Hepatocyte (in vitro differentiated cells): ENCODE measurements around the gene TUBB2A. TPM values are rescaled to one million over a fixed set of nuclear protein-coding genes. Genes with fewer than 3 reads are reported as not detected.

Source experiments
- DNase-seq: peaks from one replicate; pipeline ENCODE4 v3.0.0-alpha.2; 2016; ENCODE audit warnings: low spot score
- H2AFZ ChIP-seq: fragments of 200-600 bp; sonication (generic); 2 replicates; pipeline ENCODE4 v1.6.0; 2016; ENCODE audit warnings: antibody characterized with exemption, mild to moderate bottlenecking
- H3K27ac ChIP-seq: fragments of 200-600 bp; sonication (generic); 2 replicates; pipeline ENCODE4 v1.5.1; 2016; ENCODE audit warnings: mild to moderate bottlenecking
- H3K27me3 ChIP-seq: fragments of 200-600 bp; sonication (generic); 2 replicates; pipeline ENCODE4 v1.6.1; 2016
- H3K36me3 ChIP-seq: fragments of 200-600 bp; sonication (generic); replicated peaks from 2 replicates; pipeline ENCODE4 v1.5.1; 2016; ENCODE audit warnings: low read depth; ENCODE audit not compliant: insufficient read depth
- H3K4me1 ChIP-seq: fragments of 200-600 bp; sonication (generic); 2 replicates; pipeline ENCODE4 v1.5.1; 2016; ENCODE audit warnings: mild to moderate bottlenecking, moderate library complexity; ENCODE audit not compliant: insufficient read depth
- H3K4me2 ChIP-seq: fragments of 200-600 bp; sonication (generic); 2 replicates; pipeline ENCODE4 v1.6.0; 2016
- H3K4me3 ChIP-seq: fragments of 200-600 bp; sonication (generic); 2 replicates; pipeline ENCODE4 v1.5.1; 2016; ENCODE audit warnings: mild to moderate bottlenecking
- H3K79me2 ChIP-seq: fragments of 200-600 bp; sonication (generic); 2 replicates; pipeline ENCODE4 v1.6.0; 2017; ENCODE audit warnings: mild to moderate bottlenecking
- H3K9me2 ChIP-seq: fragments of 200-600 bp; sonication (generic); replicated peaks from 2 replicates; pipeline ENCODE4 v1.6.0; 2017; ENCODE audit warnings: mild to moderate bottlenecking; ENCODE audit not compliant: insufficient read depth
- H3K9me3 ChIP-seq: fragments of 200-600 bp; sonication (generic); 2 replicates; pipeline ENCODE4 v1.5.1; 2016; ENCODE audit warnings: low read depth, mild to moderate bottlenecking
- H4K20me1 ChIP-seq: fragments of 200-600 bp; sonication (generic); 2 replicates; pipeline ENCODE4 v1.6.0; 2016; ENCODE audit warnings: mild to moderate bottlenecking; ENCODE audit not compliant: insufficient read depth, poor library complexity, severe bottlenecking
- EZH2 ChIP-seq: fragments of 200-600 bp; sonication (generic); IDR thresholded peaks from 2 replicates; pipeline ENCODE4 v1.6.1; 2016; ENCODE audit warnings: antibody characterized with exemption, mild to moderate bottlenecking, borderline replicate concordance
- EZH2phosphoT487 ChIP-seq: fragments of 200-600 bp; sonication (generic); IDR thresholded peaks from one replicate; pipeline ENCODE4 v1.6.1; 2018; ENCODE audit warnings: antibody characterized with exemption, mild to moderate bottlenecking, low read depth, moderate library complexity; ENCODE audit not compliant: unreplicated experiment, severe bottlenecking
- WGBS: methylation state at CpG from one replicate; pipeline ENCODE4 v1.1.6; 2016; ENCODE audit warnings: low lambda C conversion rate; ENCODE audit errors: missing lambda C conversion rate; 5-methylcytosine and 5-hydroxymethylcytosine counted together
- polyA plus RNA-seq: library from polyadenylated mRNA; unstranded; fragments of >200 nt; fragmentation: Nextera tagmentation; extraction: Ambion mirVana; gene quantifications from 2 replicates; pipeline ENCODE4 v1.2.1, GENCODE V29; 2016
- total RNA-seq: library from RNA; depleted of rRNA; stranded (reverse); fragments of >200 nt; gene quantifications from 2 replicates; pipeline ENCODE4 v1.2.3, GENCODE V29; 2014
- TF ChIP-seq, protein P1 (sequence below): fragments of 200-600 bp; sonication (generic); IDR thresholded peaks from 2 replicates; pipeline ENCODE4 v1.5.1; 2016; ENCODE audit warnings: antibody characterized with exemption, mild to moderate bottlenecking; ENCODE audit not compliant: poor library complexity

TUBB2A gene
- total and polyA plus RNA-seq, 2 experiments from 2014 or later, result 115 to 183 TPM

DNA sequence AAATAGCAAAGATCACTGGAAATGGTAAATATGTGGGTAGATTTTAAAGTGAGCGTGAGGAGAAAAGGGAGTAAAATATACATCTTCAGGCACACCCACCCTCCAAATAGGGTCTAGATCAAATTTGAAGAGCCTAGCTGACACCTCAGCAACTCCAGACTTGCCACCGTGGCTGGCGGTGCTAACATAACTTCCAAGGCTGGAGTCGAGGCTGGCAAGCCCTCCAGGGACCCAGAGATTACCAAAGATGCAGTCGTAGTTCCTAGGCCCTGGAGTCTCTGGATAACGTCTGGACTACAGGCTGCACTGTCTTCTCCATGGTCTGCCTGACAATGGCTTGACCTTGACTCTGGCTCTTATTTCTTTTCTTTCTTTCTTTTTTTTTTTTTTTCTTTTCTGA lies 47.6 kb upstream of the TUBB2A start:
- no peaks in the 10 kb centered on the region for H3K36me3 ChIP-seq
- H3K9me3 ChIP-seq, result no peaks in the 10 kb centered on the region
- H3K4me2 ChIP-seq, result no peak overlapping the region
- no peak overlapping the region for H2AFZ ChIP-seq
- TF ChIP-seq, protein P1, sequence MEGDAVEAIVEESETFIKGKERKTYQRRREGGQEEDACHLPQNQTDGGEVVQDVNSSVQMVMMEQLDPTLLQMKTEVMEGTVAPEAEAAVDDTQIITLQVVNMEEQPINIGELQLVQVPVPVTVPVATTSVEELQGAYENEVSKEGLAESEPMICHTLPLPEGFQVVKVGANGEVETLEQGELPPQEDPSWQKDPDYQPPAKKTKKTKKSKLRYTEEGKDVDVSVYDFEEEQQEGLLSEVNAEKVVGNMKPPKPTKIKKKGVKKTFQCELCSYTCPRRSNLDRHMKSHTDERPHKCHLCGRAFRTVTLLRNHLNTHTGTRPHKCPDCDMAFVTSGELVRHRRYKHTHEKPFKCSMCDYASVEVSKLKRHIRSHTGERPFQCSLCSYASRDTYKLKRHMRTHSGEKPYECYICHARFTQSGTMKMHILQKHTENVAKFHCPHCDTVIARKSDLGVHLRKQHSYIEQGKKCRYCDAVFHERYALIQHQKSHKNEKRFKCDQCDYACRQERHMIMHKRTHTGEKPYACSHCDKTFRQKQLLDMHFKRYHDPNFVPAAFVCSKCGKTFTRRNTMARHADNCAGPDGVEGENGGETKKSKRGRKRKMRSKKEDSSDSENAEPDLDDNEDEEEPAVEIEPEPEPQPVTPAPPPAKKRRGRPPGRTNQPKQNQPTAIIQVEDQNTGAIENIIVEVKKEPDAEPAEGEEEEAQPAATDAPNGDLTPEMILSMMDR, result no peak
- TF ChIP-seq EZH2 (no peak), EZH2phosphoT487 (no peak)
- H3K9me2 ChIP-seq, result no peaks in the 10 kb centered on the region
- WGBS, result 79% methylated on average over 6 of the region's 6 CpGs
- no peaks in the 10 kb centered on the region for H3K27me3 ChIP-seq
- no peak for DNase-seq
- H3K4me3 ChIP-seq, result no peak overlapping the region
- no peaks in the 10 kb centered on the region for H4K20me1 ChIP-seq
- peaks cover 7% of the 10 kb centered on the region for H3K4me1 ChIP-seq
- H3K79me2 ChIP-seq, result no peaks in the 10 kb centered on the region
- H3K27ac ChIP-seq, result no peak overlapping the region

GRCh38 chr6:3202999-3203696 lies 45.8 kb upstream of the TUBB2A start:
- 54% methylated on average over 7 of the region's 7 CpGs for WGBS
- no peak overlapping the region for H3K4me2 ChIP-seq

DNA sequence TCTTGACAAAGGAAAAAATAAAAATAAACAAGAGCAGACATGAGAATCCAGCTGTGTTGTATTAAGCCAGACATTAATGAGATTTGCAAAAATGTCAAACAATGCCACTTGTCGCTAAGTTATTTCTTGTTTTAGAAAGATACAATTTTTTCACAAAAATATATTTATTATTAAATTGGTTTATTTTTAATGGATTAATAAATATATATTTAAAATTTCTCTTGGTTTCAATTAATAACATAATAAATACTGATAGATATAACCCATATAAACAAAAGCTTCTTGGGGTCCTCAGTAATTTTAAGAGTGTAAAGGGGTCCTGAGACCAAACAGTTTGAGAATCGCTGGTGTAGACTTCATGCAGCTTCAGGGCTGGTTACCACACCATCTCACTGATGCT lies 44.0 kb upstream of the TUBB2A start:
- WGBS, result 91% methylated on average over 2 of the region's 2 CpGs
- no peaks in the 10 kb centered on the region for H3K9me3 ChIP-seq
- no peaks in the 10 kb centered on the region for H3K36me3 ChIP-seq

More at GRCh38 chr6:3202999-3203696, 45.8 kb upstream of the TUBB2A start:
- Histone ChIP-seq H3K9me2 (no peaks in the 10 kb centered on the region), H4K20me1 (no peaks in the 10 kb centered on the region), H2AFZ (no peak overlapping the region), H3K4me3 (no peak overlapping the region), H3K27ac (no peak overlapping the region), H3K4me1 (no peaks in the 10 kb centered on the region), H3K9me3 (no peaks in the 10 kb centered on the region), H3K36me3 (no peaks in the 10 kb centered on the region), H3K79me2 (no peaks in the 10 kb centered on the region), H3K27me3 (no peaks in the 10 kb centered on the region)
- TF ChIP-seq, protein P1, result no peak
- TF ChIP-seq EZH2, result no peak
- no peak for TF ChIP-seq EZH2phosphoT487
- no peak for DNase-seq

More for the DNA sequence above, 44.0 kb upstream of the TUBB2A start:
- Histone ChIP-seq H3K27ac (no peak overlapping the region), H3K79me2 (no peaks in the 10 kb centered on the region), H4K20me1 (no peaks in the 10 kb centered on the region), H3K4me2 (no peak overlapping the region), H3K27me3 (no peaks in the 10 kb centered on the region), H2AFZ (no peak overlapping the region), H3K9me2 (no peaks in the 10 kb centered on the region), H3K4me3 (no peak overlapping the region), H3K4me1 (no peaks in the 10 kb centered on the region)
- DNase-seq, result no peak
- TF ChIP-seq EZH2phosphoT487 (no peak), EZH2 (no peak)
- TF ChIP-seq, protein P1, result no peak
